Measurements from ENCODE around the gene GTF3C4.

The GTF3C4 gene

DNA sequence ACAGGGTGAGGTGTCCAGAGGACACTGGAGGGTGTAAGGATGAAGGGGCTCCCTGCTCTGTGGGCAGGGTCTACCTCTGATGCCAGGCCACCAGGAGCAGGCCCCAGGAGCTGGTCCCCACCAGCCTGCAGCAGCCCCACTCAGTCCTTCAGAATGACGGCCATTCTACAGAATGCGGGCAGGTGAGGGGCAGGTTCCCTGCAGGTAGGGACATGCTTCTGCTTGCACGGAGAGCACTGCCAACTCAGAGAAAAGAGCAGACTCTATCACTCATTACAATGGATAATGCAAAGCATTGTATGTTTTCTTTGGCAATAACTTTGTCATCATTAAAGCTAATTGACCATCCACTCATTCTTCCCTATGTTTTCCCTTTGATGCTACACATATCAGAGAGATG is 39.5 kb upstream of the GTF3C4 start:
- no peak overlapping the region for H3K4me3 ChIP-seq
- no peak overlapping the region for H3K27ac ChIP-seq
- DNase-seq (ENCODE audit: low read depth, low spot score) = no peak
- no peaks in the 10 kb centered on the region for H3K9me3 ChIP-seq (ENCODE audit: low read depth, low read length)
- no peak overlapping the region for H3K9ac ChIP-seq (ENCODE audit: insufficient read length)
- TF ChIP-seq EZH2 (IDR thresholded peaks at IDR 0.05) = no peak
- TF ChIP-seq FOXP2 (optimal IDR thresholded peaks at IDR 0.05; ENCODE audit: control extremely low read depth, extremely low read length, insufficient read depth) = no peak
- TF ChIP-seq POLR2AphosphoS5 (IDR thresholded peaks at IDR 0.05; ENCODE audit: borderline replicate concordance, low read depth, low read length) = no peak
- H3K36me3 ChIP-seq (ENCODE audit: insufficient read depth, low read length) = peaks cover 58% of the 10 kb centered on the region

DNA sequence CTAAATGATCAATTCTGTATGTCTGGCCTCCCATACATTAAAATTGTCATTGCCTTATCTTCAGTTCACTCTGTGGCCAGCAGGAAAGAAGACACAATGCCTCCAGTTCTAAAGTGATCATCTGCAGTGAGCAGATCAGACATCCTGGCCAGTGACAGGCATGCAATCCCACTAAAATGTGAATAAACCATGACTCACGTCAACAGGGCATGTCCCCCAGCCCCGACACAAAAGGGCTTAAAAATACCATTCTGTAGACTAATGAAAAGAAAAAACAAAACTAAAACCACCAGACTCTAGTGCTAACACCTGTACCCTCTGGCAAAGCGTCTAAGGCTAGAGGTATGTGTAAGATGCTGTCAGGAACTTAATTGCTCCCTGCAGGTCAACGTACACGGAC is 39.0 kb upstream of the GTF3C4 start:
- TF ChIP-seq FOXP2 (optimal IDR thresholded peaks at IDR 0.05; ENCODE audit: control extremely low read depth, extremely low read length, insufficient read depth) = no peak
- TF ChIP-seq EZH2 (IDR thresholded peaks at IDR 0.05) = no peak
- no peak for TF ChIP-seq POLR2AphosphoS5 (IDR thresholded peaks at IDR 0.05; ENCODE audit: borderline replicate concordance, low read depth, low read length)
- Histone ChIP-seq H3K9ac (ENCODE audit: insufficient read length) (no peak overlapping the region), H3K36me3 (ENCODE audit: insufficient read depth, low read length) (peaks cover 60% of the 10 kb centered on the region), H3K27ac (no peak overlapping the region), H3K4me3 (no peak overlapping the region), H3K9me3 (ENCODE audit: low read depth, low read length) (no peaks in the 10 kb centered on the region)
- no peak for DNase-seq (ENCODE audit: low read depth, low spot score)

DNA sequence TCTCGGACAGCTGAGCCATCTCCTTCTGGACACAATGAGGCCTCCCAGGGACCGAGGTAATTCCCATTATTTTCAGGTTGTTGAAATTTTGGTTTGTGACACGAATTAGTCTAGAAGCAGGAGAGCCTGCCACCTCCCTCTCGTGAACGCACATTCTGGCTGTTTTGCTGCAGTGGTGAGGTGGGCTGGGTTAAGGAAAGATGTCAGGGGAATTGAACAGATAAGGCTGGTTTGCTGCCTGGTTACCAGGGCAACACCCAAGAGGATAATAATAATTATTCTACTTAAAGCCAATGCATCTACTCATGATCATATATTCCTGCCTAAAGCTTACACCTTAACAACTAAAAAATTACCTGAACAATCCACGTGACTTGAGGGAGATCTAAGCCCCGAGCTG is 38.6 kb upstream of the GTF3C4 start:
- DNase-seq (ENCODE audit: low read depth, low spot score) = no peak
- no peak for TF ChIP-seq EZH2 (IDR thresholded peaks at IDR 0.05)
- H3K9ac ChIP-seq (ENCODE audit: insufficient read length) = no peak overlapping the region
- peaks cover 64% of the 10 kb centered on the region for H3K36me3 ChIP-seq (ENCODE audit: insufficient read depth, low read length)
- no peak overlapping the region for H3K4me3 ChIP-seq
- no peak overlapping the region for H3K27ac ChIP-seq
- no peaks in the 10 kb centered on the region for H3K9me3 ChIP-seq (ENCODE audit: low read depth, low read length)

DNA sequence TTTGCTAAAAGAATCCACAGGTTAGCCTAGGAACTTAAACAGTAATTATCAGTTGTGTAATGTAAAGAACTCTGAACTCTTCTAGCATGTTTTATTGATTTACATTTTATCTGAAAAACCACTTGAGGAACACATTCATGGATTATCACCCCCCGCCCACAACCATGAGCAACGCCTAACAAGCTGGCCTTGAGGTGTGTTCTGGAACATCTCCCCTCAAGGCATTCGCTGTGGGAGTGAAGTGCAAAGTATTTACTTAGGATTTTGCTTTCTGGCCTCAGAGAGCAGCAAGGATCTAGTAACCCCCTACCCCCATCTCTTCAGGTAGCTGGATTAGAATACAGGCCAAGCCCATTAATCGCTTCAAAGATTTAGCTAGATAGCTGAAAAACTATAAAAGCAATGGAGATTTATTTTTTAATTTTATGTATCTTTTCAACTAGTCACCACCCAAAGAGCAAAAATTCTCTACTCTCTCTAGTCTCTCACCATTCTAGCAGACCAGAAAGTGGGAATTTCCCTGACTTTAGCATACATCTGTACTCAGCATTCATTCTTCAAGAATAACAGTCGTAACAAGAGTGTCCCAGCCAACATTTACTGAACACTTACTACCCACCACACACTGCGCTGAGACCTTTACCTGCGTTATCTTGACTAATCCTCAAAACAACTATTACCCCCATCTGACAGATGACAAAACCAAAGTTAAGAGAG is 37.7 kb upstream of the GTF3C4 start:
- no peak overlapping the region for H3K4me3 ChIP-seq
- no peak overlapping the region for H3K27ac ChIP-seq
- DNase-seq (ENCODE audit: low read depth, low spot score) = no peak
- no peak for TF ChIP-seq POLR2AphosphoS5 (IDR thresholded peaks at IDR 0.05; ENCODE audit: borderline replicate concordance, low read depth, low read length)
- no peak for TF ChIP-seq EZH2 (IDR thresholded peaks at IDR 0.05)
- no peak for TF ChIP-seq FOXP2 (optimal IDR thresholded peaks at IDR 0.05; ENCODE audit: control extremely low read depth, extremely low read length, insufficient read depth)
- H3K9me3 ChIP-seq (ENCODE audit: low read depth, low read length) = no peaks in the 10 kb centered on the region
- no peak overlapping the region for H3K9ac ChIP-seq (ENCODE audit: insufficient read length)
- peaks cover 66% of the 10 kb centered on the region for H3K36me3 ChIP-seq (ENCODE audit: insufficient read depth, low read length)

DNA sequence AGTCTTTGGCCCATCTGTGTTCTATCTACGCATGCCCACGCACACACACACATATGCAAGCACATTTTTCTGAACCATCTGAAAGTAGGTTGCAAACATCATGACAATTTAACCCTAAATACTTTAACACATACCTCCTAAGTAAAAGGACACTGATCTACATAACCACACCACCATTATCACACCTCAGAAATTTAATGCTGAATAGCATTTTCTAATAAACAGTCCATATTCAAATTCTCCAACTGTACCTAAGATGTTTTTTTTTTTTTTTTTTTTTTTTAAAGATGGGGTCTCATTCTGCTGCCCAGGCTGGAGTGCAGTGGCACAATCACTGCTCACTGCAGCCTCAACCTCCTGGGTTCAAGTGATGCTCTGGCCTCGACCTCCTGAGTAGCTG is 35.9 kb upstream of the GTF3C4 start:
- Histone ChIP-seq H3K9ac (ENCODE audit: insufficient read length) (no peak overlapping the region), H3K4me3 (no peak overlapping the region), H3K9me3 (ENCODE audit: low read depth, low read length) (no peaks in the 10 kb centered on the region), H3K36me3 (ENCODE audit: insufficient read depth, low read length) (peaks cover 70% of the 10 kb centered on the region), H3K27ac (no peak overlapping the region)
- TF ChIP-seq FOXP2 (optimal IDR thresholded peaks at IDR 0.05; ENCODE audit: control extremely low read depth, extremely low read length, insufficient read depth) (no peak), EZH2 (IDR thresholded peaks at IDR 0.05) (no peak), POLR2AphosphoS5 (IDR thresholded peaks at IDR 0.05; ENCODE audit: borderline replicate concordance, low read depth, low read length) (no peak)
- DNase-seq (ENCODE audit: low read depth, low spot score) = no peak

DNA sequence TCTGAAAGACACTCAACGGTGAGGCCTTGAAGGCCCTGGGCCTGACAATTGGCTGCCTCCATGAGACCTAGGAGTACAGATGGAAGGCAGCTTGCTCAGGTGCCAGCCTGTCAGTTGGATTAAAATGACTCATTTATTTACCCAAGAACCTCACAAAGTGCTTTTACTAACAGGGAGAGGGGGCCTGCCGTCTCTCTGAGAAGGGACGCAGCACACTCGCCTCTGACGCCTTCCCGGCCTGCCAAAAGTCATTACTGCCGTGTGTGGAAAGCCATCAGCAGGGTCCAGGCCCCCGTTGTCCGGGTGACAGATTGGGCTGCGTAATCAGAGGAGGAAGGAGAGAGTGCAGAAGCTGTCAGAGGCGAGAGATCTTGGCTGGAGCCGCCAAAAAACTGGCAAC is 32.9 kb upstream of the GTF3C4 start:
- no peak overlapping the region for H3K4me3 ChIP-seq
- TF ChIP-seq FOXP2 (optimal IDR thresholded peaks at IDR 0.05; ENCODE audit: control extremely low read depth, extremely low read length, insufficient read depth) (no peak), EZH2 (IDR thresholded peaks at IDR 0.05) (no peak), POLR2AphosphoS5 (IDR thresholded peaks at IDR 0.05; ENCODE audit: borderline replicate concordance, low read depth, low read length) (no peak)
- H3K9ac ChIP-seq (ENCODE audit: insufficient read length) = no peak overlapping the region
- H3K9me3 ChIP-seq (ENCODE audit: low read depth, low read length) = no peaks in the 10 kb centered on the region
- no peak for DNase-seq (ENCODE audit: low read depth, low spot score)
- peaks cover 65% of the 10 kb centered on the region for H3K36me3 ChIP-seq (ENCODE audit: insufficient read depth, low read length)
- no peak overlapping the region for H3K27ac ChIP-seq

DNA sequence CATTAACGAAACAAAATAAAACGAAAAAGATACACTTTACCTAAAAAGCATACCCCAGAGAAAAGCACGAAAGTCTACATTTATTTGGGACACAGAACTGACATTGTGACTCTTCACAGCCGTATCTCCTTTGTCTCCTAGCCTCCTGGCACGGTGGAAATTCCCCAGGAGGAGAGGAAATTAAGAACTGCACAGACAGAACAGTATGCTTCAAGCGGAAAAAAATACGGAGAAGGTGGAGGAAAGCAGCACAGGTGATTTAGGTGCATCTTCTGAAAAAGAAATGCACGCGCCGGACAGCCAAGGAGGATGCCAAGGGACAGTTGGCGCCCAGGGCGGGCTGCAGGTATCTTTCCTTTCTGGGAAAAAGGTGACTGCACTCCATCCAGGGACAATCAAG is 32.5 kb upstream of the GTF3C4 start:
- DNase-seq (ENCODE audit: low read depth, low spot score) = no peak
- H3K9me3 ChIP-seq (ENCODE audit: low read depth, low read length) = no peaks in the 10 kb centered on the region
- TF ChIP-seq FOXP2 (optimal IDR thresholded peaks at IDR 0.05; ENCODE audit: control extremely low read depth, extremely low read length, insufficient read depth) (no peak), EZH2 (IDR thresholded peaks at IDR 0.05) (no peak), POLR2AphosphoS5 (IDR thresholded peaks at IDR 0.05; ENCODE audit: borderline replicate concordance, low read depth, low read length) (no peak)
- H3K27ac ChIP-seq = no peak overlapping the region
- no peak overlapping the region for H3K4me3 ChIP-seq
- no peak overlapping the region for H3K9ac ChIP-seq (ENCODE audit: insufficient read length)
- peaks cover 65% of the 10 kb centered on the region for H3K36me3 ChIP-seq (ENCODE audit: insufficient read depth, low read length)

DNA sequence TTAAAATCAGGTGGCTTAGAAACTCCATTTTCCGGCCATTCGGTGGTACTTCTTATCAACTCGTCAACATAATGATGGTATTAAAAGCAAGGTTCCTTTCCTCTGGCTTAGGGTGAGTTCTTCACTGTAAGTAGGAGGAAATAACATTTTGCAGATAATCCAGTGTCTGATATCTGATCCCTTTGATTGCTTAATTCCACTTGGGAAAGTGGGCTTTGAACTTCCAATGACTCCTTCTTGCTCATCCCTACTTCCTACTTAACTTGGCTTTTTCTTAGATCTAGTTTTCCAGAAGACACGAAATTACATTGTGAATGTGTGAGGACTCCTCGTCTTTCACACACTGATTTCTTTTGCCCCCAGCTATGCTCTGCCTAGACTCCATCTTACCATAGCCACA is 32.0 kb upstream of the GTF3C4 start:
- no peak overlapping the region for H3K4me3 ChIP-seq
- H3K27ac ChIP-seq = no peak overlapping the region
- TF ChIP-seq POLR2AphosphoS5 (IDR thresholded peaks at IDR 0.05; ENCODE audit: borderline replicate concordance, low read depth, low read length) (no peak), FOXP2 (optimal IDR thresholded peaks at IDR 0.05; ENCODE audit: control extremely low read depth, extremely low read length, insufficient read depth) (no peak), EZH2 (IDR thresholded peaks at IDR 0.05) (no peak)
- H3K36me3 ChIP-seq (ENCODE audit: insufficient read depth, low read length) = peaks cover 65% of the 10 kb centered on the region
- H3K9me3 ChIP-seq (ENCODE audit: low read depth, low read length) = no peaks in the 10 kb centered on the region
- no peak overlapping the region for H3K9ac ChIP-seq (ENCODE audit: insufficient read length)
- DNase-seq (ENCODE audit: low read depth, low spot score) = no peak

DNA sequence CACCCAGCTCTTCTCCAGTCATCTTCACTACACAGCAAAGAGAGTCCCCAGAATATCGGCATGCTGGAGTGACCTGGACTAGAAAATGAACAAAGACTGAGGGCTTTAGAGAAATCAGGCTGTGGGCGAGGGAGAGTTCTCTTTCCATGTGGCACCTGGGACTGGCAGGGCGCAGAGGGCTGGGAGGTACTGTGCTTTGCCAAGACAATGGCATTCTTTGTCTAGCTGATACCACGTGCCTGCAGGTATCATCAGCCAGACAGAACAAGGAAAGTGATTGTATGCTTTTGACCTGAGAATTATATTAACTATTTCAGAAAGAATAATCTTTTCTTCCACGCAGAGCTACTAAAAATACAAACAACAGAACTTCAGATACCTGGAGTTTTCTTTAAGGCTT is 30.9 kb upstream of the GTF3C4 start:
- no peak for DNase-seq (ENCODE audit: low read depth, low spot score)
- Histone ChIP-seq H3K9me3 (ENCODE audit: low read depth, low read length) (no peaks in the 10 kb centered on the region), H3K27ac (no peak overlapping the region), H3K4me3 (no peak overlapping the region), H3K36me3 (ENCODE audit: insufficient read depth, low read length) (peaks cover 73% of the 10 kb centered on the region), H3K9ac (ENCODE audit: insufficient read length) (no peak overlapping the region)
- TF ChIP-seq EZH2 (IDR thresholded peaks at IDR 0.05) = no peak
- no peak for TF ChIP-seq FOXP2 (optimal IDR thresholded peaks at IDR 0.05; ENCODE audit: control extremely low read depth, extremely low read length, insufficient read depth)
- no peak for TF ChIP-seq POLR2AphosphoS5 (IDR thresholded peaks at IDR 0.05; ENCODE audit: borderline replicate concordance, low read depth, low read length)

Measured in SK-N-MC (cell line).